GM03348 (cell line): Measurements from ENCODE around the gene IGF2BP3.
"Not testable (repeated sequence)": the region's sequence is repeated elsewhere in the genome, so short reads cannot be mapped to it uniquely, and the experiment has no call there.

Source experiments
- DNase-seq: peaks from one replicate; pipeline ENCODE4 v3.0.0; 2012; ENCODE audit warnings: low spot score

Gene IGF2BP3

GRCh38 chr7:23422384-23422783 lies 47.9 kb downstream of the IGF2BP3 start:
- DNase-seq = no peak

GRCh38 chr7:23419845-23420244 lies 50.4 kb downstream of the IGF2BP3 start:
- DNase-seq = no peak

- DNase-seq = no peak
These were observed 51.1 kb downstream of the IGF2BP3 start for GRCh38 chr7:23419160-23419559.

- DNase-seq = no peak
These were observed 52.2 kb downstream of the IGF2BP3 start for GRCh38 chr7:23418046-23418445.

- DNase-seq = no peak
These were observed 55.1 kb downstream of the IGF2BP3 start for GRCh38 chr7:23415198-23415597.

GRCh38 chr7:23410446-23411183 lies 59.7 kb downstream of the IGF2BP3 start:
- no peak for DNase-seq

- not testable (repeated sequence) for DNase-seq
These were observed 63.7 kb downstream of the IGF2BP3 start for GRCh38 chr7:23406564-23406963.

GRCh38 chr7:23405240-23405618 lies 65.1 kb downstream of the IGF2BP3 start:
- no peak for DNase-seq

GRCh38 chr7:23404546-23405239 lies 65.6 kb downstream of the IGF2BP3 start:
- DNase-seq = no peak

GRCh38 chr7:23403970-23404369 lies 66.3 kb downstream of the IGF2BP3 start:
- no peak for DNase-seq

- DNase-seq = not testable (repeated sequence)
These were observed 72.2 kb downstream of the IGF2BP3 start for GRCh38 chr7:23398090-23398489.

- no peak for DNase-seq
These were observed 73.0 kb downstream of the IGF2BP3 start for GRCh38 chr7:23397241-23397640.

- DNase-seq = no peak
These were observed 73.9 kb downstream of the IGF2BP3 start for GRCh38 chr7:23396222-23397015.

GRCh38 chr7:23394488-23395171 lies 75.7 kb downstream of the IGF2BP3 start:
- DNase-seq = no peak

- DNase-seq = no peak
These were observed 76.7 kb downstream of the IGF2BP3 start for GRCh38 chr7:23393636-23394035.

GRCh38 chr7:23389701-23390100 lies 80.6 kb downstream of the IGF2BP3 start:
- no peak for DNase-seq

GRCh38 chr7:23387583-23387982 lies 82.7 kb downstream of the IGF2BP3 start:
- no peak for DNase-seq

GRCh38 chr7:23385140-23385539 lies 85.2 kb downstream of the IGF2BP3 start:
- DNase-seq = no peak

GRCh38 chr7:23383225-23383624 lies 87.1 kb downstream of the IGF2BP3 start:
- no peak for DNase-seq

GRCh38 chr7:23380961-23381360 lies 89.3 kb downstream of the IGF2BP3 start:
- DNase-seq = no peak

GRCh38 chr7:23380556-23380955 lies 89.7 kb downstream of the IGF2BP3 start:
- no peak for DNase-seq

GRCh38 chr7:23378996-23379395 lies 91.3 kb downstream of the IGF2BP3 start:
- no peak for DNase-seq
